Measurements from ENCODE around the gene FRMD4B. TPM values are rescaled to one million over a fixed set of nuclear protein-coding genes. Genes with fewer than 3 reads are reported as not detected.

Gene FRMD4B
- total RNA-seq, 1 donor from 2014 or later: 31.3 TPM

- H3K36me3 ChIP-seq (ENCODE audit: control insufficient read depth, insufficient read depth, low read length): no peaks in the 10 kb centered on the region
- no peak for TF ChIP-seq CTCF (IDR thresholded peaks at IDR 0.05; ENCODE audit: insufficient read depth, low read length, severe bottlenecking)
- no peak overlapping the region for H3K4me3 ChIP-seq (ENCODE audit: low read depth, low read length)
- FAIRE-seq (no peak), DNase-seq (ENCODE audit: low read depth) (no peak)
- H3K27me3 ChIP-seq (ENCODE audit: control insufficient read depth, insufficient read depth, low read length): no peaks in the 10 kb centered on the region
These were observed 248.5 kb downstream of the FRMD4B start for GRCh38 chr3:69137412-69137811.

GRCh38 chr3:69137005-69137404 is 248.9 kb downstream of the FRMD4B start:
- DNase-seq (ENCODE audit: low read depth): no peak
- no peak for TF ChIP-seq CTCF (IDR thresholded peaks at IDR 0.05; ENCODE audit: insufficient read depth, low read length, severe bottlenecking)
- FAIRE-seq: no peak
- Histone ChIP-seq H3K36me3 (ENCODE audit: control insufficient read depth, insufficient read depth, low read length) (no peaks in the 10 kb centered on the region), H3K27me3 (ENCODE audit: control insufficient read depth, insufficient read depth, low read length) (no peaks in the 10 kb centered on the region), H3K4me3 (ENCODE audit: low read depth, low read length) (no peak overlapping the region)

- DNase-seq (ENCODE audit: low read depth) (no peak), FAIRE-seq (no peak)
- Histone ChIP-seq H3K27me3 (ENCODE audit: control insufficient read depth, insufficient read depth, low read length) (no peaks in the 10 kb centered on the region), H3K36me3 (ENCODE audit: control insufficient read depth, insufficient read depth, low read length) (no peaks in the 10 kb centered on the region), H3K4me3 (ENCODE audit: low read depth, low read length) (no peak overlapping the region)
- no peak for TF ChIP-seq CTCF (IDR thresholded peaks at IDR 0.05; ENCODE audit: insufficient read depth, low read length, severe bottlenecking)
These were observed 255.2 kb downstream of the FRMD4B start for GRCh38 chr3:69130689-69131088.

- TF ChIP-seq CTCF (IDR thresholded peaks at IDR 0.05; ENCODE audit: insufficient read depth, low read length, severe bottlenecking): no peak
- FAIRE-seq (peak; percentile 36), DNase-seq (ENCODE audit: low read depth) (no peak)
- Histone ChIP-seq H3K4me3 (ENCODE audit: low read depth, low read length) (no peak overlapping the region), H3K36me3 (ENCODE audit: control insufficient read depth, insufficient read depth, low read length) (no peaks in the 10 kb centered on the region), H3K27me3 (ENCODE audit: control insufficient read depth, insufficient read depth, low read length) (no peaks in the 10 kb centered on the region)
These were observed 256.4 kb downstream of the FRMD4B start for GRCh38 chr3:69129531-69129930.

- no peak for TF ChIP-seq CTCF (IDR thresholded peaks at IDR 0.05; ENCODE audit: insufficient read depth, low read length, severe bottlenecking)
- no peak for FAIRE-seq
- no peaks in the 10 kb centered on the region for H3K27me3 ChIP-seq (ENCODE audit: control insufficient read depth, insufficient read depth, low read length)
- DNase-seq (ENCODE audit: low read depth): no peak
- H3K4me3 ChIP-seq (ENCODE audit: low read depth, low read length): no peak overlapping the region
- no peaks in the 10 kb centered on the region for H3K36me3 ChIP-seq (ENCODE audit: control insufficient read depth, insufficient read depth, low read length)
These were observed 257.4 kb downstream of the FRMD4B start for GRCh38 chr3:69128509-69128908.

- H3K36me3 ChIP-seq (ENCODE audit: control insufficient read depth, insufficient read depth, low read length): no peaks in the 10 kb centered on the region
- no peak overlapping the region for H3K4me3 ChIP-seq (ENCODE audit: low read depth, low read length)
- FAIRE-seq: no peak
- no peak for DNase-seq (ENCODE audit: low read depth)
- H3K27me3 ChIP-seq (ENCODE audit: control insufficient read depth, insufficient read depth, low read length): no peaks in the 10 kb centered on the region
- no peak for TF ChIP-seq CTCF (IDR thresholded peaks at IDR 0.05; ENCODE audit: insufficient read depth, low read length, severe bottlenecking)
These were observed 258.9 kb downstream of the FRMD4B start for GRCh38 chr3:69126999-69127398.

Data from bronchial epithelial cell (primary cell).